GM12891 (cell line): ENCODE measurements around the gene SFTPD.

ENCODE experiments used
- DNase-seq: peaks from one replicate; pipeline ENCODE4 v3.0.0; 2011; ENCODE audit warnings: low spot score; ENCODE audit not compliant: insufficient read length
- FAIRE-seq: peaks from 2 replicates; lab custom pipeline; 2011; peaks lifted over from hg19 to GRCh38; lab: Jason Lieb, UNC
- PAX5 ChIP-seq: IDR thresholded peaks from 2 replicates; pipeline ENCODE4 v1.6.1; 2011; ENCODE audit warnings: low read length, moderate library complexity, mild to moderate bottlenecking; ENCODE audit not compliant: insufficient read depth, severe bottlenecking
- POLR2A ChIP-seq: IDR thresholded peaks from 2 replicates; pipeline ENCODE4 v1.6.1; 2011; ENCODE audit warnings: low read depth, low read length, control low read depth
- POLR2AphosphoS5 ChIP-seq: IDR thresholded peaks from 2 replicates; pipeline ENCODE4 v1.6.1; 2011; ENCODE audit warnings: low read depth, low read length, control low read depth
- POU2F2 ChIP-seq: IDR thresholded peaks from 2 replicates; pipeline ENCODE4 v1.6.1; 2011; ENCODE audit warnings: low read depth, mild to moderate bottlenecking, control low read depth, low read length, moderate library complexity
- SPI1 ChIP-seq: IDR thresholded peaks from 2 replicates; pipeline ENCODE4 v1.6.1; 2011; ENCODE audit warnings: low read depth, low read length, control low read depth
- TAF1 ChIP-seq: IDR thresholded peaks from 2 replicates; pipeline ENCODE4 v1.6.1; 2011; ENCODE audit warnings: low read depth, low read length, control low read depth

SFTPD gene

GRCh38 chr10:79938728-79939406 is 10.0 kb downstream of the SFTPD start:
- FAIRE-seq: peak; percentile 77

DNA sequence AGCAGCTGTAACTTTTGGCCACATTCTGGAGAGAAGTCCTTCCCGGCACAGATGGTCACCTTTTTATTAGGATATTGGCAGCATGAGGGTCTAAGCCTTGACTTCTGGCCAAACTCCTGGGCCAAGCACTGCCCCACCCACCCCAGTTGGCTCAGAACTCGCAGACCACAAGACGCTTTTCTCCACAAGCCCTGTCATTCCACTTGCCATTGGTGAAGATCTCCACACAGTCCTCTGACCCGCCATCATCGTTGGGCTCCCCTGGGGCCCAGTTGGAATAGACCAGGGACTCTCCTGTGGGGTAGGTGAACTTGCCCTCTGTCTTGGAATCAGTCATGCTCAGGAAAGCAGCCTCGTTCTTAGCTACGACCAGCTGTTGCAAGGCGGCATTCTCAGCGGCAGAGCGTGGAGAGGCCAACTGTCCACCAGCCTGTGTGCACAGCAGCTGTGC is 11.2 kb downstream of the SFTPD start:
- FAIRE-seq (no peak), DNase-seq (no peak)
- no peak for TF ChIP-seq SPI1
- TF ChIP-seq PAX5: no peak
- no peak for TF ChIP-seq POLR2A
- TF ChIP-seq POLR2AphosphoS5: no peak
- TF ChIP-seq TAF1: no peak
- TF ChIP-seq POU2F2: no peak

More at GRCh38 chr10:79938728-79939406, 10.0 kb downstream of the SFTPD start:
- TF ChIP-seq POLR2A (no peak), SPI1 (peak; percentile 94), POLR2AphosphoS5 (no peak)
- peak; percentile 30 for DNase-seq

- DNase-seq (no peak), FAIRE-seq (no peak)
- TF ChIP-seq PAX5 (no peak), POLR2AphosphoS5 (no peak), TAF1 (no peak), POLR2A (no peak), POU2F2 (no peak), SPI1 (no peak)
Measured at GRCh38 chr10:79936625-79937615, 12.0 kb downstream of the SFTPD start.

DNA sequence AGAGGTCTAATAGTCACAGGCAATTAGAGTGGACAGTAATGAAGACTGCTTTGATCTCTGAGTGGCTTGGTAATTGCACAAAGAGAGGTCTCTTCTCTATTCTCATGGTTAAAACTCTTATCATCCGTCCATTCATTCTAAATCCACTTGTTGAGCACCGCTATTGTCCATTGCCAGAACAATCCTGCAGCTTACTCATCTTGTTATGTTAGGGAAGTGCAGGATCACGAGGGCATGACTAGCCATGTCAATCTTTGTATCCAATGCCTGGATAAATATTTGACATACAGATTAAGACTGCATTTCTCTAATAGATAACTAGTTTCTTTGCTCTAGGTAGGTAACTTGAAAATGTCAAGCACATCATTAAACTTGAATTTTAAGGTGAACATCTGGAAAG is 14.9 kb downstream of the SFTPD start:
- TF ChIP-seq POU2F2 (no peak), SPI1 (no peak), TAF1 (no peak), POLR2A (no peak), PAX5 (no peak), POLR2AphosphoS5 (no peak)
- DNase-seq (no peak), FAIRE-seq (no peak)

- TF ChIP-seq POLR2A: no peak
- no peak for FAIRE-seq
- DNase-seq: no peak
Measured at GRCh38 chr10:79932841-79933379, 16.0 kb downstream of the SFTPD start.

GRCh38 chr10:79932307-79932706 is 16.6 kb downstream of the SFTPD start:
- TF ChIP-seq POU2F2 (no peak), POLR2A (no peak), SPI1 (no peak), POLR2AphosphoS5 (no peak), PAX5 (no peak), TAF1 (no peak)
- DNase-seq: no peak
- no peak for FAIRE-seq

GRCh38 chr10:79930751-79931150 is 18.2 kb downstream of the SFTPD start:
- no peak for FAIRE-seq
- DNase-seq: no peak
- no peak for TF ChIP-seq POLR2AphosphoS5
- TF ChIP-seq POLR2A: no peak
- TF ChIP-seq POU2F2: no peak
- no peak for TF ChIP-seq TAF1
- TF ChIP-seq PAX5: no peak
- no peak for TF ChIP-seq SPI1

- DNase-seq: no peak
- no peak for FAIRE-seq
- no peak for TF ChIP-seq POU2F2
- TF ChIP-seq PAX5: no peak
- no peak for TF ChIP-seq POLR2AphosphoS5
- TF ChIP-seq SPI1: no peak
- TF ChIP-seq POLR2A: no peak
- TF ChIP-seq TAF1: no peak
Measured at GRCh38 chr10:79930267-79930666, 18.6 kb downstream of the SFTPD start.

- TF ChIP-seq POLR2AphosphoS5: no peak
- no peak for TF ChIP-seq PAX5
- TF ChIP-seq TAF1: no peak
- TF ChIP-seq POU2F2: no peak
- TF ChIP-seq SPI1: no peak
- TF ChIP-seq POLR2A: no peak
- FAIRE-seq (peak; percentile 72), DNase-seq (peak; percentile 52)
Measured at GRCh38 chr10:79929409-79929904, 19.4 kb downstream of the SFTPD start.
